WERI-Rb-1 (cell line): ENCODE results near the gene TMEM187.
A peak's percentile ranks its signal among the peaks of the same experiment; 100 is the strongest.

Experiments
- DNase-seq: peaks from one replicate; pipeline ENCODE4 v3.0.0-alpha.2; 2020
- H3K27ac ChIP-seq: fragments of 250-450 bp; sonication (Bioruptor Pico); 2 replicates; pipeline ENCODE4 v1.5.1; 2020; ENCODE audit warnings: mild to moderate bottlenecking, moderate library complexity
- H3K27me3 ChIP-seq: fragments of 250-450 bp; sonication (Bioruptor Pico); 2 replicates; pipeline ENCODE4 v1.5.1; 2021; ENCODE audit warnings: mild to moderate bottlenecking, low read depth, moderate library complexity; ENCODE audit not compliant: insufficient read depth, severe bottlenecking
- H3K36me3 ChIP-seq: fragments of 250-450 bp; sonication (Bioruptor Pico); 2 replicates; pipeline ENCODE4 v1.5.1; 2020; ENCODE audit warnings: mild to moderate bottlenecking, moderate library complexity
- H3K4me3 ChIP-seq: 2 replicates; pipeline ENCODE4 v1.5.1; 2011; ENCODE audit warnings: low read depth, mild to moderate bottlenecking, control low read depth, low read length
- H3K9me3 ChIP-seq: fragments of 250-450 bp; sonication (Bioruptor Pico); 2 replicates; pipeline ENCODE4 v1.5.1; 2021; ENCODE audit warnings: mild to moderate bottlenecking, moderate library complexity; ENCODE audit not compliant: severe bottlenecking
- CTCF ChIP-seq: IDR thresholded peaks from 2 replicates; pipeline ENCODE4 v1.5.1; 2011; ENCODE audit warnings: low read depth, mild to moderate bottlenecking, control low read depth, inconsistent platforms, low read length

Gene TMEM187

DNA sequence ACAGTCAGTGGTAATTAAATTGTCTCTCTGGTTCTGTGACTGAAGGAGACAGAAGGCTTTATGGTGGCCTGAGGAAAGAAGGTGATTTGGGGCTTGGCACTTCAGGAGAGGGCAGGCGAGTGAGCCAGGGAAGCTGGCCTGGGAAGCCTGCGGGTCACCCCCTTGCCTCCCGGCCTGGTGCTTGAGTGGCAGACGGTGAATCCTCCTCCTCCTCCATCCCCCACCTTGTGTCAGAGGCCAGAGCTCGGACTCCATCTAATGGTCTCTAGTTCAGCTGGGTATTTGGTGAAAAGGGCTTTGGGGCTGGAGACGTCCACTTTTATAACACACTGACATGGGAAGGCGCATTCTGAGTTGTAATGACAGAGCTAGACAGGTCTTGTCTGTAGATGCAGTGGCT lies 8.7 kb downstream of the TMEM187 start:
- Histone ChIP-seq H3K27ac (peak overlapping the region; percentile 22; the same call in 1 of the 2 replicates), H3K27me3 (peaks cover 19% of the 10 kb centered on the region)

DNA sequence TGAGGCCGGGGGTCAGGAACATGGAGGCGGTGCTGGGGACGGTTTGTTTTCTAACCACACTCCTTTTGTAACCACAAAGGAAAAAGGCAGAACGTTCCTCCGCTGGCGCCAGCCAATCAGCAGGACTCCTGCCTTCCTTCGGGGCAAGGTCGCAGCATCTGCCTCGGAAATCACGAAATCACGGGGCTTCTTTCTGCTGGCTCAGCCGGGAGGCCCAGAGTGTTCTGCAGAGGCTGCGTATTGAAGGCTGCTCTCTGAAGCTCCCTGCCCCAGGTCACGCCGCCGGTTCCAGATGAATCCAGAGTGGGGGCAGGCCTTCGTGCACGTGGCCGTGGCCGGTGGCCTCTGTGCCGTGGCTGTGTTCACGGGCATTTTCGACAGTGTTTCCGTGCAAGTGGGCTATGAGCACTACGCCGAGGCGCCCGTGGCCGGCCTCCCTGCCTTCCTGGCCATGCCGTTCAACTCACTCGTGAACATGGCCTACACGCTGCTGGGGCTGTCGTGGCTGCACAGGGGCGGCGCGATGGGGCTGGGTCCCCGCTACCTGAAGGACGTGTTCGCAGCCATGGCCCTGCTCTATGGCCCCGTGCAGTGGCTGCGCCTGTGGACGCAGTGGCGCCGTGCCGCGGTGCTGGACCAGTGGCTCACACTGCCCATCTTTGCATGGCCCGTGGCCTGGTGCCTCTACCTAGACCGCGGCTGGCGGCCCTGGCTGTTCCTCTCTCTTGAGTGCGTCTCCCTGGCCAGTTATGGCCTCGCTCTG lies 9.4 kb downstream of the TMEM187 start:
- no peaks in the 10 kb centered on the region for H3K36me3 ChIP-seq
- no peak for DNase-seq
- peaks cover 22% of the 10 kb centered on the region for H3K27me3 ChIP-seq
- no peak for TF ChIP-seq CTCF
- H3K9me3 ChIP-seq: peaks cover 3% of the 10 kb centered on the region
- H3K27ac ChIP-seq: peak overlapping the region; percentile 22; the same call in 1 of the 2 replicates
- H3K4me3 ChIP-seq: no peak overlapping the region

More for the DNA sequence above, 8.7 kb downstream of the TMEM187 start:
- no peak for TF ChIP-seq CTCF
- H3K4me3 ChIP-seq: no peak overlapping the region
- no peak for DNase-seq
- no peaks in the 10 kb centered on the region for H3K36me3 ChIP-seq
- H3K9me3 ChIP-seq: peaks cover 3% of the 10 kb centered on the region

GRCh38 chrX:153983321-153983801 lies 10.8 kb downstream of the TMEM187 start:
- no peak for DNase-seq
- H3K9me3 ChIP-seq: peaks cover 3% of the 10 kb centered on the region
- H3K27me3 ChIP-seq: peaks cover 22% of the 10 kb centered on the region
- no peaks in the 10 kb centered on the region for H3K36me3 ChIP-seq
- H3K27ac ChIP-seq: no peak overlapping the region
- H3K4me3 ChIP-seq: no peak overlapping the region
- no peak for TF ChIP-seq CTCF

DNA sequence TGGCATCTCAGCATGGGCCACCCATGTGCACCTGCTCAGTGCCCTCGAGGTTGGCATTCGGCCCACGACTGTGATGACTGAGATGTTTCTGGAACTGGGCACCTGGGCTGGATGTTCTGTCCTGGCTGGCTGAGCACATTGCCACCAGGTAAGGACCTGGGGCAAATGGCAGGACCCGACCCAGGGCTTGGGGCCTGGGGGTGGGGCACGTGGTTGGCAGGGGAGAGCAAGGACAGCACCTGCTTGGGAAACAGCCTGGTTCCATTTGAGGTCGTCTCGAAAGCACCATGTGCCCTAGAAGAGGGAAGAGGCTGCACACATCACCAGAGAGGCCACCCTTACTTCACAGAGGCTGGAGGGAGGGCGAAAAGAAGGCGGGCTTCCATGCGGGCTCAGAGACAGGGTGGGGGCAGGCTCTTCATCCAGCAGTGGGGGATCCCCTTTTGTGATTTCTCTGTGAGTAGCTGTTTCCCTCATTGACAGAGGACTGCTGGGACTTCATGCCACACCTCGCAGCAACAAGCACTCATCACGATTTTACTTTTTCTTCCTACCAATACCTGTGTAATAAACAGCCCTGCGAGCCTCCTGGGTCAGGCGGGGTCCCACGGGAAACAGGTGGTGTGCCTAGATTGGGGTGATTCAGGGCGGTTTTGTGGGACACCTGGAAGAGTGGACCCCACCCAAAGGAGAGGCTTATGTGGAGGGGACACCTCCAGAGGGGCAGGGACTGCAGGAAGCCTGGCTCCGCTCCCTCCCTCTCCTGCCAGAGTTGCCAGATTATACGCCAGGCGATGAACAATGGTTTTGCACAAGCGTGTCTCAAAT lies 12.0 kb downstream of the TMEM187 start:
- H3K27ac ChIP-seq: no peak overlapping the region
- H3K27me3 ChIP-seq: peaks cover 22% of the 10 kb centered on the region
- TF ChIP-seq CTCF: no peak
- no peaks in the 10 kb centered on the region for H3K9me3 ChIP-seq
- H3K4me3 ChIP-seq: no peak overlapping the region
- DNase-seq: no peak
- H3K36me3 ChIP-seq: no peaks in the 10 kb centered on the region

DNA sequence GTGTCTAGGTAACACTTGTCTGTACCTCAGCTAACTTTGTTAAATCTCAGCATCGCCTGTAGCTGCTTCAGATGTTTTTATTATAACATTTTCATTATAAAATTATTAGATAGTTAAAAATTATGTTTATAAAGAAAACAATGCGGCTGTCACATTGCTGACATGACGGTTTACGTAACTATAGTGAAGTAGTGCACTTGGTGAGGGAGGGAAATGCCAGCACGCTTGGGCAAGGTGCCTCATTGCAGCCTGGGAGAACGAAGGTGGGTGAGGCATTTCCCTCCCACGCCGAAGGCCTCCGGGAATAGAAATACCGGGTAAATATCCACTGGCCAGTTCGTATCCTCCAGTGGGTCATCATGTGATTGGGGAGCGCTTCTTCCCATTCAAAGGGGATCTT lies 15.9 kb downstream of the TMEM187 start:
- Histone ChIP-seq H3K36me3 (no peaks in the 10 kb centered on the region), H3K27ac (no peak overlapping the region), H3K4me3 (no peak overlapping the region), H3K9me3 (no peaks in the 10 kb centered on the region), H3K27me3 (peaks cover 24% of the 10 kb centered on the region)
- no peak for TF ChIP-seq CTCF
- no peak for DNase-seq
